Mesothelial cell of epicardium (in vitro differentiated cells): ENCODE measurements around the gene TXNDC12. TPM values are rescaled to one million over a fixed set of nuclear protein-coding genes. Genes with fewer than 3 reads are reported as not detected.

Source experiments
- DNase-seq, 2 experiments: peaks; one replicate each; pipeline ENCODE4 v3.0.0; 2021; ENCODE audit warnings: low spot score in 2 of 2; ENCODE audit not compliant: unreplicated experiment in 2 of 2
- H3K27ac Mint-ChIP-seq: 2 replicates; pipeline ENCODE4 v1.8.0; 2021; ENCODE audit warnings: mixed read lengths
- H3K27me3 Mint-ChIP-seq: 2 replicates; pipeline ENCODE4 v1.8.0; 2021; ENCODE audit warnings: low read depth, mixed read lengths
- H3K36me3 Mint-ChIP-seq: 2 replicates; pipeline ENCODE4 v1.8.0; 2021; ENCODE audit warnings: mixed read lengths
- H3K4me1 Mint-ChIP-seq: 2 replicates; pipeline ENCODE4 v1.8.0; 2021; ENCODE audit warnings: mixed read lengths
- H3K4me3 Mint-ChIP-seq: 2 replicates; pipeline ENCODE4 v1.8.0; 2021; ENCODE audit warnings: mild to moderate bottlenecking, moderate library complexity, mixed read lengths
- H3K9me3 Mint-ChIP-seq: 2 replicates; pipeline ENCODE4 v1.8.0; 2021; ENCODE audit warnings: mixed read lengths
- CTCF ChIP-seq: fragments of 200-600 bp; sonication (generic); IDR thresholded peaks from one replicate; pipeline ENCODE4 v1.5.0; 2021; ENCODE audit warnings: antibody characterized with exemption; ENCODE audit not compliant: unreplicated experiment
- total RNA-seq: library from RNA; stranded (reverse); gene quantifications from 3 replicates; pipeline ENCODE4 v1.2.1, GENCODE V29; 2021

Gene TXNDC12
- total RNA-seq, 1 donor from 2014 or later: 46.7 TPM

- no peak for TF ChIP-seq CTCF
- no peaks in the 10 kb centered on the region for H3K36me3 Mint-ChIP-seq
Measured at GRCh38 chr1:51976846-51977602, 78.0 kb downstream of the TXNDC12 start.

GRCh38 chr1:51973587-51974474, 81.2 kb downstream of the TXNDC12 start:
- DNase-seq: no peak
- H3K4me1 Mint-ChIP-seq: peaks cover 6% of the 10 kb centered on the region
- no peaks in the 10 kb centered on the region for H3K27me3 Mint-ChIP-seq
- H3K4me3 Mint-ChIP-seq: no peak overlapping the region
- no peak for TF ChIP-seq CTCF
- H3K36me3 Mint-ChIP-seq: no peaks in the 10 kb centered on the region
- no peaks in the 10 kb centered on the region for H3K9me3 Mint-ChIP-seq
- no peak overlapping the region for H3K27ac Mint-ChIP-seq

More at GRCh38 chr1:51976846-51977602, 78.0 kb downstream of the TXNDC12 start:
- Mint-ChIP-seq H3K4me1 (peaks cover 7% of the 10 kb centered on the region), H3K27me3 (no peaks in the 10 kb centered on the region), H3K9me3 (no peaks in the 10 kb centered on the region), H3K27ac (no peak overlapping the region), H3K4me3 (no peak overlapping the region)
- DNase-seq: no peak

Other genes with a start within 250 kb of the TXNDC12 start
- gene NRDC, start 176.5 kb downstream of the TXNDC12 start, total RNA-seq: 131 to 133 TPM (median 132 TPM) in 3 replicates
- gene RAB3B, start 64.5 kb downstream of the TXNDC12 start, total RNA-seq: 3.8 to 4.0 TPM (median 3.9 TPM) in 3 replicates
- gene KTI12, start 21.4 kb downstream of the TXNDC12 start, total RNA-seq: 8.2 to 9.4 TPM (median 8.5 TPM) in 3 replicates
- gene BTF3L4, start 1.1 kb upstream of the TXNDC12 start, total RNA-seq: 74.0 to 78.1 TPM (median 76.3 TPM) in 3 replicates
- gene ZFYVE9, start 86.9 kb upstream of the TXNDC12 start, total RNA-seq: 30.5 to 33.3 TPM (median 31.3 TPM) in 3 replicates